SK-N-SH (cell line): Measurements from ENCODE around the gene CYP2W1.

ENCODE experiments used
- CHD2 ChIP-seq: fragments of 150-350 bp; IDR thresholded peaks from 2 replicates; pipeline ENCODE4 v1.6.1; 2018; ENCODE audit warnings: low read length; ENCODE audit not compliant: partially characterized antibody
- CTCF ChIP-seq: fragments of 200-600 bp; sonication (generic); IDR thresholded peaks from 2 replicates; pipeline ENCODE4 v1.6.1; 2017; ENCODE audit warnings: antibody characterized with exemption, mild to moderate bottlenecking, moderate library complexity
- FOSL2 ChIP-seq: IDR thresholded peaks from 2 replicates; pipeline ENCODE4 v1.4.0; 2012; ENCODE audit warnings: low read depth, mild to moderate bottlenecking, moderate library complexity, borderline replicate concordance
- JUND ChIP-seq: IDR thresholded peaks from 2 replicates; pipeline ENCODE4 v1.4.0; 2012
- NFIC ChIP-seq: IDR thresholded peaks from 2 replicates; pipeline ENCODE4 v1.4.0; 2012; ENCODE audit warnings: borderline replicate concordance
- POLR2AphosphoS5 ChIP-seq: IDR thresholded peaks from 2 replicates; pipeline ENCODE4 v1.6.1; 2012; ENCODE audit warnings: low read depth, low read length
- RXRA ChIP-seq: IDR thresholded peaks from 2 replicates; pipeline ENCODE4 v1.4.0; 2012; ENCODE audit warnings: low read depth, mild to moderate bottlenecking, borderline replicate concordance
- SMC3 ChIP-seq: IDR thresholded peaks from 2 replicates; pipeline ENCODE4 v1.6.1; 2012; ENCODE audit warnings: low read depth, low read length, improper control_type of control experiment
- TAF1 ChIP-seq: IDR thresholded peaks from 2 replicates; pipeline ENCODE4 v1.6.1; 2012; ENCODE audit warnings: low read depth, mild to moderate bottlenecking, low read length, moderate library complexity, borderline replicate concordance
- YY1 ChIP-seq: IDR thresholded peaks from 2 replicates; pipeline ENCODE4 v1.4.0; 2012; ENCODE audit warnings: low read depth, mild to moderate bottlenecking

GRCh38 chr7:988426-988911 lies 5.5 kb downstream of the CYP2W1 start:
- TF ChIP-seq CTCF (no peak), CHD2 (no peak), POLR2AphosphoS5 (no peak), RXRA (no peak), NFIC (no peak), JUND (no peak), TAF1 (no peak), SMC3 (no peak), FOSL2 (no peak), YY1 (no peak)
